Astrocyte of the hippocampus (primary cell): ENCODE results near the gene TFPT.

Experiments used
- DNase-seq: peaks from one replicate; pipeline ENCODE4 v3.0.0; 2011; ENCODE audit warnings: low read depth, low spot score

TFPT gene

DNA sequence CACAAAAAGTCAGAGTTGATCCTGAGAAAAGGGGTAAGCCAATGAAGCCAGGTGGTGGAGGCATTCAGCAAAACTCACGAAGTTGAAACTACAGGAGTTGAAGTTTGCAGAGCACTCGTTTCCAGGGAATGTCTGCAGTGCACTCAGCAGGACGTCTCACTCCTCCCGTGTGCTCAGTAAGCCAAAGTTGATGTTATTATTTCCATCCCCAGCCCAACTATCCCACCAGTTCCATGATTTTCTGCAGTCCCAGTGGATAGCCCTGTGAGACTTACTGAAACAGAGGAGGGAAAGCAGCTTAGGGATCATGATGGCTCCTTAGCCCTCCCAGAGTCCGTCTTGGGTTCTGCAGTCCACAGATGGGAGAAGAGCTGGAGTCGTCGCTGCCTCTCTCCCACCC lies 34.4 kb downstream of the TFPT start, which contains the start of gene TARM1:
TSS of gene TARM1 (minus strand) at position 334 of the 400 bp plus-strand sequence. CDS start at position 309, 25 bp downstream.
- no peak for DNase-seq

DNA sequence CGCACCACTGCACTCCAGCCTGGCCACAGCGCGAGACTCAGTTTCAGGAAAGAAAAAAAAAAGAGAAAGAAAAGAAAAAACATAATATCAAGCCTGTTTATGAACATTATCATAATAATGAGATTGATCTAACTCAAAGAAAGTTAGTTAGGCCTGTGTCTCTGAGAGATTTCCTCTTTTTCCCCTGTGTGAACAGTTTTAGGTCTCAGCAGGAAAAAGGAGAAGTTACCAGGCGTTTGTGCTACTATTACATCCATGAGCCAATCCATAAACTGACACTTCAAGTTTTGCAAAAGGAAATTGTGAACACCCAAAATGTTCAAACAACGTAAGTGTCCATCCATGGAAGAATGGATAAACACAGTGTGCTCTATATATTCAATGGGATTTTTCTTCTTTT lies 38.1 kb downstream of the TFPT start:
- no peak for DNase-seq

DNA sequence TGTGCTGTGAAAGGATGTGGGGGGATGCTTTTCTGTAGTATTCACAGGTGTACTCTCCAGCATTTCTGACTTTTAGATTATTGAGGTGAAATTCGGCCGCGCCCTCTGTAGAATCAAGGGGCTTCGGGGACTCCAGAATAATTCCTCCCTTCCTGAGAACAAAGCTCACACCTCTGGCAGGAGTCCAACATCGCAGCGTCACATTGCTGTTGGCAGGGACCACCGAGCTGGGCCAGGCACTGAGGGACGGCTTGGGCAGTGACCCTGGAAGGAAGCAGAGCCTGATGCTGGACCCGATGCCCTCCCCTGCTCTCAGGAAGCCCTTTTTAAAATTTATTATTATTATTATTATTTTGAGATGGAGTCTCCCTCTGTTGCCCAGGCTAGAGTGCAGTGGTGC lies 40.6 kb downstream of the TFPT start:
- no peak for DNase-seq

DNA sequence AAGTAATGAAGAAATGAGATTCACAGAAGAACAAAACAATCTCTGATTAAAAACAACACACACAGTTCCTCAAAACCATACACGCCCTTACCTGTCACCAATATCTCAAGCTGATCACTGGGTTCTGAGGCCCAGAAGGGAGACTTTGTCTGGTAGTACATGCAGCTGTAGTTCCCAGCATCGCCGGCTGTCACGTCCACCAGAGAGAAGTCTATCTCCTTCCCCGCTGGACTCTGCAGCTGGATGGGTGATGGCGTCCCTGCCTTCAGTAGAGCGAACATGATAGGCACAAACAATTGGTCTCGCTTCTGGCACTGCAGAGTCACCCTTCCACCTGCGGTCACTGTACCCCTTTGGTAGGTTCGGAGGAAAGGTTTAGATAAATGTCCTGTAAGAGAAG lies 41.6 kb downstream of the TFPT start:
- no peak for DNase-seq

DNA sequence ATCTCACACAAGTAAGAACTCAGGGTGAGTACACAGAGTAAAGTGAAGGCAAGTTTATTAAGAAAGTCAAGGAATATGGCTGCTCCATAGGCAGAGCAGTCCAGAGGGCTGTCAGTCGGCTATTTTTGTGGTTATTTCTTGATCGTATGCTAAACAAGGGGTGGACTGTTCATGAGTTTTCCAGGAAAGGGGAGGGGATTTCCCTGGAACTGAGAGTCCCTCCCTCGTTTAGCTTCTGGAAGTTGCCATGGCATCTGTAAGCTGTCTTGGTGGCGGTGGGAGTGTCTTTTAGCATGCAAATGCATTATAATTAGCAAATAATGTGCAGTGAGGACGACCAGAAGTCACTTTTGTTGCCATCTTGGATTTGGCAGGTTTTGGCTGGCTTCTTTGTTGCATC lies 46.0 kb downstream of the TFPT start:
- no peak for DNase-seq

DNA sequence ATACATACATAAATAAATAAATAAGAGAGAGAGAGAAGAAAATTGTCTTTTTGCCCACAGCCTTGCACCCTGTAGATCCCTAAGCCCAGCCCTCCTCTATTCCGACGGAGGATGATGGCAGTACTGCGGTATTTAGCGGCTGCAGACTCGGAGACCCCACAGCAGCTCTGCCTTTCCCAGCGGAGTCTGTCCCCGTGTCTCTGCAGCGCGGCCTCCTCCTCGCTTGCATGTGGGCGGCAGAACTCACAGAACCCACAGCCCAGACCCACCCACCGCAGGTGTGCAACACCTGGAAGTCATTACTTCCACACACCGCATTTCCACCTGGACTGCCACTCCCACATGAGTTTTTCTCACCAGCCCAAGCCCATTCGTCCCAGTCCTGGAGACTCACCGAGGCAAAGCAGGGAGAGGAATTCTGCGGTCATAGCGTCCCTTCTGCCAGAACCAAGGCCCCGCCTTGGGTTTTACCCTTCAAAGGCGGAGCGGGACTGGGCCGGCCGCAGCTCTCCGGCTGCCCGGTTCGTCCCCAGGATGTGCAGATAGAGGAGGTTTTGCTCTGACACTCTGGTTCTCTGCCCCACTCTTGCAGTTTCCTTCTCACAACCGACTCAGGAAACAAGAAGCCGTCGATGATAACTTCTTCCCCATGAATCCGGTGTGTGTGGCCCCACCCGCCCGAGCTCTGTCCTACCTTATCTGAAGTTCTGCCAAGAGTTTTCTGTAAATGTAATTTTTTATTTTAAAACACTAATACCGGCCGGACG lies 51.9 kb downstream of the TFPT start, which contains the start of gene VSTM1:
TSS of gene VSTM1 (minus strand) at position 548 of the 767 bp plus-strand sequence. CDS start at position 428, 120 bp downstream.
- DNase-seq: no peak

DNA sequence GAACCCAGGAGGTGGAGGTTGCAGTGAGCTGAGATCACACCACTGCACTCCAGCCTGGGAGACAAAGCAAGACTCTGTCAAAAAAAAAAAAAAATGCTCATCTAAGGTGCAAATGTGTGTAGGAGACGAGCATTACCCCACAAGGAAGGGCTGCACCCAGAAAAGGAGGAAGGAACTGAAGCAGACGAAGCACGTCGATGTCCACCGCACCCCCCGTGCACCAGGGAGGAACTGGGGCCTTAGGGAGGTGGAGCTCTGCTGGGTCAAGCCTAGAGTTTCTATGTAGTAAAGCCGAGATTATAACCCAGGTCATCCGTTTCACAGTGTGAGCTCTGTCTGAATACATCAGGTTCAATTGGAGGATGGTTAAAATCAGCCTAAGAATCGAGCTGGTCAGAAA lies 52.8 kb downstream of the TFPT start:
- no peak for DNase-seq
